Stimulated activated CD4-positive, alpha-beta T cell treated with anti-CD3 and anti-CD28 coated beads, Interleukin-4, amount 100 ng/mL, for 48 hours (primary cell): ENCODE data around the gene FZD10.

ENCODE experiments used
- DNase-seq, 2 donors: peaks; one replicate each; pipeline ENCODE4 v3.0.0-alpha.2; 2020; ENCODE audit warnings: low read depth in 2 of 2

The FZD10 gene

GRCh38 chr12:130179621-130180020, 17.4 kb downstream of the FZD10 start:
- no peak for DNase-seq

DNA sequence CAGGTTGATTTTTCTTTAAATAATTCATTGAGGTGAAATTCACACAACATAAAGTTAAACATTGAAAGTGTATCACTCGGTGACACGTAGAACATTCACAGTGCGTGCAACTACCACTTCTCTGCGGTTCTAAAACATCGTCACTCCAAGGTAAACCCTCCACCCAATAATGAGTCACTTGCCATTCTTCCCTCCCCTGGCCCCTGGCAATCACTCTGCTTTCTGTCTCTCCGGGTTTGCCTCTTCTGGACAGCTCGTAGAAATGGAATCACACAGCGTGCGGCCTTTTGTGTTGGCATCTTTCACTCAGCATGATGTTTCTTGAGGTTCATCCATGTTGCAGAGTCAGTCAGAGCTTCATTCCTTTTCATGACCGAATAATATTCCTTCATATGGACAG, 18.9 kb downstream of the FZD10 start:
- DNase-seq = no peak

- DNase-seq = no peak
Measured at GRCh38 chr12:130183585-130184370, 21.5 kb downstream of the FZD10 start.

GRCh38 chr12:130184404-130185090, 22.3 kb downstream of the FZD10 start:
- no peak for DNase-seq

- DNase-seq = no peak
Measured at GRCh38 chr12:130185455-130186391, 23.5 kb downstream of the FZD10 start.

DNA sequence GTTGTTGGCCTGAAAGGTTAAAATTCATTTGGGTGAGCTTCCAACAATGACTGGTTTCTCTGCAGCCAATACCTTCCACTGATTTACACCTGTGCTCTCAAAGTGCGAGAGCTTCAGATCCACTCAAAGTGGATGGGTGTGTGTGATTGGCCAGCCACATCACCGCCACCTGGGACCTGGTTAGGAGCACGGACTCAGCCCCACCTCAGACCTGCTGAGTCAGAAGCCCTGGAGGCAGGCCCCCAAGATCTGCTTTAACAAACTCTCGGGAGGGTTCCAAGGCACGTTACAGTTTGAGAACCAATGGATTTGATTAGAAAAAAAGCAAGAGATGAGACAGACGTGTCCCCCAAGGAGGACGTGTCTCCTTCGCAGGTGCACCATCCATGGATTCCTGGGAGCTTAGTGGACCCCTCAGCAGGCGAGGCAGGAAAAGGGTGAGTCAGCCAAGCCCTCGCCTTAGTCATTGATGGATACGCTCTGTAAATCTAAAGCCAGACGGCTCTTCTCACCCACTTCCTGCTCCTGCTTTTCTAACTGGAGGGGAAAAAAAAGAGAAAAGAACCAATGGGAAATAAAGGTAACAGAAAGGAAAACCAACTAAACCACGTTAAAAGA, 24.5 kb downstream of the FZD10 start:
- DNase-seq = no peak

GRCh38 chr12:130192642-130193345, 30.5 kb downstream of the FZD10 start:
- no peak for DNase-seq

DNA sequence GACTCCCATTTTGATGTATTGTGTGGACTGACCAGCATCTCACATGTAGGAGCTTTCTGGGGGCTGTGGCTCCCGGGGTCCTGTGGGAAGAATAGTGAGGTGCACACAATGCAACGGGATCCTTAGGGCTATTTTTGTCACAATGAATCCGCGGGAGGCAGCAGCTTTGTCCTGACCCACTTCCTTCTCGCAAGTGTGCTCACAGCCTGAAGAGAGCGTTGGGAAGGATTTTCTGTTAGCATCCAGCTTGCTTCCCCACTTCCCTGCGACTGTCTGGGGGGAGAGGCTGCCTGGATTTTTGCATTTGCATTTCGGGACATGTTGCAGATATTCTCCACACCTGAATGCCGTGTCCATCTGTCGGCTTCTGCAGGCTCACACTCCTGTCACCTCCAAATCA, 31.9 kb downstream of the FZD10 start:
- no peak for DNase-seq

- DNase-seq = no peak
Measured at GRCh38 chr12:130195369-130195768, 33.1 kb downstream of the FZD10 start.

DNA sequence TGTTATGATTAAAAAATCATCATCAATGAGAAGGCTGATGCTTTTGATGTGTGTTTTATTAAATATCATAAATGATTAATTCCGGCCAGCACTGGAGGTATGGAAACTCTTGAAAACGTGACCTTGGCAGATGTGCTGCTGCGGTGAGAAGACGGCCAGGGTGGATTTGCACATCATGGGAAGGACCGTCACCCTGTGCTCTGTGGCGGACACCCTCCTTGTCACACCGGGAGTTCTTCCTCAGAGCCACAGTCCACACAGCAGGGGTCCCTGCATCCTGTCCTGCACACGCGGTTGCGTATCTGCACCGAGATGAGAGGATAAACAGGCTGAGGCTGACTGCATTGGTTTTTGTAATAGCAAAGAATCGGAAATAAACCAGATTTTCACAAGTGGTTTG, 33.5 kb downstream of the FZD10 start:
- no peak for DNase-seq

DNA sequence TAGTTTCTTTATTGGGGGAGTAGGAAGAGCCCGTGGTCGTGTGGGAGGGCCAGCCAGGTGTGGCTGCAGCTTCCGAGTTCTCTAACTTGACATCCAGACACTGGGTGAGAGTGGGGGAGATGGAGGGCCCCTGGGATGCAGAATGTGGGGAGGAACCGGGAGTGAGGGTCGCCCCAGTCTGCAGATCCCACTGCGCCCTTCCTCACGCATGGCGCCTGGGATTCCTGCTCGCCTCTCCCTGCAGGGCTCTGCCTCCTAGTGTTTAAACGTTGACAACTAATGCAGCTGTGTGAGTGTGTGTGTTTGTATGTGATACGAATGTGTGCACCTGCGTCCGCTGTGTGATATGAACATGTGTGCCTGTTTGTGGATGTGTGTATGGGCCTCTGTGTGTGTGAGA, 34.6 kb downstream of the FZD10 start:
- DNase-seq = no peak

DNA sequence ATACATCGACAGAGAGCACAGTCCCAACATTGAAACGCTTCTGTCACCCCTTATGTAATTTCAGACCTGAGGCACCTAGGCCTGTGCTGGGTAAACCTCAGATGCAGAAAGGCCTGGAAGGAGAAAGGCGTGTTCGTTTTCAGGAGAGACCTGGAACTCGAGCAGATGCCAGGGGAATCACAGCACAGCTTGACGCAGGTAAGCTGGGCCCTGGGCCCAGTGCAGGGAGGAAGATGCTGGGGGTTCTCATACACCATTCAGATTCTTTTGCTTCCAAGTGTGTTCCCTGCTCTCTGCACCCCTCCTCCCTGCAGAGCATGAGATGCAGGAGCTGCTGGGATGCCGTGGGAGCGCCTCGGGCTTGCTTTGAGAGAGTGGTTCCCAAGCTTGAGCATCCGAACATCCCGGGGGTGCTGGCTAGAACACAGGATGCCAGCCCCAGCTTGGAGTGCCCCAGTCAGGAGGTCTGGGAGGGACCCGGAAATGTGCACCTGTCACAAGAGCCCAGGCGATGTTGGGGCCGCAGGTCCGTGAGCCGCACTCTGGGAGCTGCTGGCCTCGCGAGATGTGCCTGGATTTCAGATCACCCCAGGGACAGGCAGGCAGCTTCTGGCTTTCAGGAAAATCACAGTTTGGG, 35.9 kb downstream of the FZD10 start:
- DNase-seq = no peak

- no peak for DNase-seq
Measured at GRCh38 chr12:130198663-130199060, 36.4 kb downstream of the FZD10 start.

GRCh38 chr12:130199581-130200390, 37.5 kb downstream of the FZD10 start:
- no peak for DNase-seq

- DNase-seq = no peak
Measured at GRCh38 chr12:130200445-130200844, 38.2 kb downstream of the FZD10 start.

- DNase-seq = no peak
Measured at GRCh38 chr12:130201037-130201436, 38.8 kb downstream of the FZD10 start.

DNA sequence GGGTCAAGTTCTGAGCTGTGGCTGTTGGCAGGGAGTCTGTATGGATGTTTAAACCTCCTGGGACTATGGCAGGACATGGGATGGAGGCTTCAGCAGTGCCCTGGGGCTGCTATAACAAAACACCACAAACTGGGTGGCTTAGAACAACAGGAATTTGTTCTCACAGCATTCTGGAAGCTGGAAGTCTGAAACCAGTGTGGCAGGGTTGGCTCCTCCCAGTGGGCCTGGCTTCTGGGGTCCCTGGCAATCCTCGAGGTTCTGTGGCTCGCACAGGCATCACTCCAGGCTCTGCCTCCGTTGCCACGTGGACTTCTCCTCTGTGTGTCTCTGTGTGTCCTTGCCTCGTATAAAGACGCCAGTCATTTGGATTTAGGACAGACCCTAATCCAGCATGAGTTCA, 39.9 kb downstream of the FZD10 start:
- DNase-seq = no peak

DNA sequence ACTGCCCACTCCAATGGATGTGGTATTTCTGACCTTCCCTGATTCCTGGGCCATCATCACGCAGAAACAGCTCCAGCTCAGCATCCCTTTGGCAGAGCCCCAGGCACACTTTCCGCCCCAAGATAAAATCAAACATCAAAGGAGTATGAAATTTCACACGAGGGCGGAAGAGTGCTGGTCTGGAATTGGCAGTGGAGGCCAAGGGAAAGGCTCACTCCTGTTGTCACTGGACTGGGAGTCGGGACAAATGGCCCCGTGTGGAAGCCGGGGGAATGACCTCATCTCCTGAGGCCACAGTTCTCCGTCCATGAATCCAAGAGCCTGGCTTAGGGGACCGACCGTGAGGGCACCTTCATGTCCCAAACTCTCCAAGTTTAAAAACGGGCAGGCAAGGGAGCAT, 40.9 kb downstream of the FZD10 start:
- no peak for DNase-seq

DNA sequence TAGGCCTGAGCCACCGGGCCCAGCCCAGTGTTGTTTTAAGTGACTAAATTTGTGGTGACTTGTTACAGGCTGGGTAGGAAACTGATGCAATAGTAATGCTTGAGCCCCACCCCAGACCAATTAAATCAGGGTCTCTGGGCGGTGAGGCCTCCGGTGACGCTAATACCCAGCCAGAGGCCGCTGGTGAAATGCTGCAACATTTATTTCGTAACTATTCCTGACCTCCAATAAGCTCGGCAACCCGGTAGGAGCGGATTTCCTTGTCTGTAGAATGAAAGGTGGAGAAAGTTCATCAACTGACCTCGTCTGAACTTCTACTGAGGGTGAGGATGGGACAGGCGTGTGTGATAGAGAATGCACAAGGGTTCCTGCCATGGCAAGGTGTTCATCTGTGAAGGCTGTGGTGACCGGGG, 42.3 kb downstream of the FZD10 start:
- DNase-seq = no peak

DNA sequence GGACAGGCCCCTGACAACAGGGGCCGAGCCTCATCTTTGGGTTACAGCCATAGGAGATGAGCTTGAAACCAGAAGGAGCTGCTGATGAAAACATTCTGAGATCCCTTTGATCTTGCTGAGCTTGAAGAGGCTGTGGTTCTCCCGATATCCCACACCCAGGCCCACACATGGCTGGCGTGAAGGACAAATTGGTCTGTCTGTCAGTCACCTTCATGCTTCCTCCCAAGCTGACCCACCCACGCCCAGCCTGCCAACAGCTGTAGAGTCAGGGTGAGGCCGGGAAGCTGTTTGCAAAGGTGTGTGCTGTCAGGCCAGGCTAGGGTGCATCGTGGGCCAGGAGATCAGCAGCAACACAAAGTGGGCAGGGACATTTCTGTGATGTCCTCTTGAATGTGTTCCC, 43.2 kb downstream of the FZD10 start:
- DNase-seq = no peak
